AG10803 (cell line): ENCODE data around the gene CD86.

Experiments used
- DNase-seq: peaks from one replicate; pipeline ENCODE4 v3.0.0; 2010; ENCODE audit warnings: low read depth
- H3K4me3 ChIP-seq: 2 replicates; pipeline ENCODE4 v1.5.1; 2011; ENCODE audit warnings: mild to moderate bottlenecking, low read length, control low read depth
- CTCF ChIP-seq: conservative IDR thresholded peaks from 2 replicates; pipeline ENCODE4 v1.5.1; 2011; ENCODE audit warnings: mild to moderate bottlenecking, low read length, control low read depth, inconsistent platforms

The CD86 gene

GRCh38 chr3:122092460-122093165 is 37.5 kb downstream of the CD86 start:
- TF ChIP-seq CTCF, result peak; percentile 40
- peak; percentile 28 for DNase-seq
- H3K4me3 ChIP-seq, result no peak overlapping the region

- TF ChIP-seq CTCF, result no peak
- no peak for DNase-seq
- no peak overlapping the region for H3K4me3 ChIP-seq
Measured at GRCh38 chr3:122094125-122094524, 39.0 kb downstream of the CD86 start.

DNA sequence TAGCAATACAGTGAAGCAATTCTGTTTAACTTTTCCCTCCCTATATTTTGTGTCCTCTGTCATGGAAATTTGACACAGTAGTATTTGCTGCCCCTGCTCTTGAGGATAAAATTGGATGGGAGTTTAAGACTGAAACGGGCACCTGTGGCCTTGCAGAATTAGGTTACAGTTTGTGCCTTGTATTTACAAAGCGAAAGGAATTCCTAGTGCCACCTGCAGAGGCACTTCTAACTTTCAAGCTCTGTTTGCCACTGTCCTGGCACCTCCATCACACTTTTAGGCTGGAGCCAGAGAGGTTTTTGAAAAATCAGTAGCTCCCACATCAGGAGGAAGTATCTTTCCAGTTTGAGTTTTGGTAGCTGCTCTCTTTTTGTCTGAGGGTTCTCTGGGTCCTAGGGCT is 39.5 kb downstream of the CD86 start:
- TF ChIP-seq CTCF, result no peak
- DNase-seq, result no peak
- H3K4me3 ChIP-seq, result no peak overlapping the region

DNA sequence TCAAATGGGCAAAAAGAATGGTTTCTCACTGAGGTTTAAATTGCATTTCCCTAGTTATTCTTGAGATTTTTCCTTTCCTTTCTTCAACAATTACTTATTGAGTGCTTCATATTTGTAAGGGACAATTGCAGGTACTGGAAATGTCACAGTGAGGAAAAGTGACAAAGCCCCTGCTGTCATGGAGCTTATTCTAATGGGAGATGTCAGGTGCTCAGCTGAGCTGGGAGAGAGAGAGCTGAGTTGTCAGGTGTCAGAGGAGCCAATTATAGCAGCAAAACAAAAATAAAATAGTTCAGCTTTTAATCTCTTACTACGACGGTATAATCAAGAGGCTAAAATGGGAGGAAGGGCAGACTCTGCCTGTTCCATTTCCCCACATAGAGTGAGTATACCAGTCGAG is 42.0 kb downstream of the CD86 start:
- TF ChIP-seq CTCF, result no peak
- no peak for DNase-seq
- H3K4me3 ChIP-seq, result no peak overlapping the region

DNA sequence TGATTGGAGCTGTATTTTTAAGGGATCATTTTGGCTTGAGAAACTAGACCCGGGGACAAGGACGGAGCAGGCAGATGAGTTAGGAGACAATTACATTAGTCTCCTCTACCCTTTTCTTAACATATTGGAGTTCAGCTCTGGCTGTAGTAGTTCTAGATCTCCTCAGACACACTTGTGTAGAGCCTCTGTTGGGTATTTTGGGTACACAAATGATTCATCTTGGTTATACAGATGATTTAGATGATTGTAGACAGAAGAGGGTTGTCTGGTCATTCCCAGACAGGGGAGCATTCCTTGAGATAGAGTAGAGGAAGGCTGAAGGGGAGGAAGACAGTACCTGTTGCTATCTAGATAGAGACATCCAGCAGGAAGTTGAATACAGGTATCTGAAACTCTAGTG is 43.4 kb downstream of the CD86 start:
- no peak overlapping the region for H3K4me3 ChIP-seq
- no peak for TF ChIP-seq CTCF
- no peak for DNase-seq

DNA sequence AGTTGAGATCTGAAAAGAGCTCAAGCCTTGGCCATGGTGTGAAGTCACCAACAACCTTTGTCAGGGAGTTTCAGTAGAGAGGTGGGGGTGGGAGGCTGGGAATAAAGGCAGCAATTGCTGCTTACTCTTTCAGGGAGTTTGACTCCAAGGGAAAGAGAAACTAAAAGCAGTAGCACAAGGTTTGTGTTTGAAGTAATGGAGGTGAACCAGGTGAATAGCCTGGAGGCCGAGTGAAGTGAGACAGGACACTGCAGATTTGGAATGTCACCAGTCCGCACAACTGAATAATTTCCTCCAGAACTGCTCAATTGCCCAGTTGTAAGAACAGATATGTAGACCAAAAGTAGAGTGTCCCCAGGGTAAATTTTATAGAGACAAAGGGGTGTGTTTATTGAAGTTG is 44.1 kb downstream of the CD86 start:
- no peak overlapping the region for H3K4me3 ChIP-seq
- DNase-seq, result no peak
- no peak for TF ChIP-seq CTCF

DNA sequence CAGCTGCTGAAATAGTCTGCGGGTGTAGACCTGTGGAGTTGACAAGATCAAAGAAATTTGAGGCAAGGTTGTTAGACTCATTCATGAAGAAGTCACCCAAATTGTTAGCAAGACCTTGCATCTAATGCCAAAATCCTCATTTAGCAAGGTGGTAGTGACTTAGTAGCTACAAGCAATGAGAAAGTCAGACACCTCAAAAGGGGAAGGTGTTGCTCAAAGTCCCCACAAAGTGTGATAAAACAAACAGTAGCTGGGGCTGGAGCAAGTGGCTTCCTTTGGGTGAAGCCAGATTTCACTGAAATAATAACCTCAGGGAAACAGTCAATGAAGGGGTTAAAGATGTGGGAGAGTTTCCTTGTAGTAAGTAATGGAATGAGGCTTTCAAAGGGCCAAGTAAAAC is 44.9 kb downstream of the CD86 start:
- no peak for DNase-seq
- TF ChIP-seq CTCF, result no peak

More for the DNA sequence above, 44.9 kb downstream of the CD86 start:
- no peak overlapping the region for H3K4me3 ChIP-seq
